Psoas muscle (tissue), 8 donors: ENCODE results near the gene EDN1. TPM values are rescaled to one million over a fixed set of nuclear protein-coding genes. Genes with fewer than 3 reads are reported as not detected.

ENCODE experiments used
- ATAC-seq, 4 donors: fragments of 200-7000 bp; cut with Tn5 transposase; one replicate each; pipeline ENCODE4 v1.9.1; 2020; ENCODE audit warnings: moderate library complexity in 3 of 4, mild to moderate bottlenecking in 2 of 4
- DNase-seq, 2 donors: peaks; one replicate each; pipeline ENCODE4 v3.0.0-alpha.2; 2020
- H3K27ac ChIP-seq: fragments of 200-600 bp; one replicate; pipeline ENCODE4 v1.8.0; 2022
- H3K27me3 ChIP-seq, 3 donors: fragments of 200-600 bp in 1 of 3; one replicate each; pipeline versions ENCODE4 v1.6.1 to v1.8.0; 2013 to 2022; ENCODE audit warnings: low read length in 2 of 3, mild to moderate bottlenecking in 2 of 3, moderate library complexity in 1 of 3; ENCODE audit not compliant: insufficient read depth in 3 of 3
- H3K36me3 ChIP-seq, 2 donors: fragments of 200-600 bp in 1 of 2; one replicate each; pipeline versions ENCODE4 v1.6.1 to v1.8.0; 2013 to 2022; ENCODE audit warnings: low read depth in 1 of 2, mild to moderate bottlenecking in 1 of 2, moderate library complexity in 1 of 2; ENCODE audit not compliant: insufficient read depth in 1 of 2
- H3K4me1 ChIP-seq: fragments of 200-600 bp; one replicate; pipeline ENCODE4 v1.8.0; 2022
- H3K4me3 ChIP-seq: fragments of 200-600 bp; one replicate; pipeline ENCODE4 v1.8.0; 2022; ENCODE audit warnings: mild to moderate bottlenecking
- H3K9me3 ChIP-seq: fragments of 200-600 bp; one replicate; pipeline ENCODE4 v1.8.0; 2022
- CTCF ChIP-seq: fragments of 200-600 bp; IDR thresholded peaks from one replicate; pipeline ENCODE4 v1.8.0; 2022; ENCODE audit warnings: antibody characterized with exemption
- WGBS, 3 donors: extraction: QIAGEN DNeasy Blood & Tissue Kit; methylation state at CpG; one replicate each; pipeline versions ENCODE4 v1.1.6 to v1.1.7; 2013; 5-methylcytosine and 5-hydroxymethylcytosine counted together
- intact Hi-C, 2 donors: fragments of 100-400 bp; cut with DNase I; formaldehyde crosslinking; loops; one replicate each; pipeline versions ENCODE4 v1.11.0 to v1.14.2; 2022
- polyA plus RNA-seq, 3 donors: library from polyadenylated mRNA; stranded (reverse); fragments of 200-250 nt; gene quantifications; one replicate each; pipeline ENCODE4 v1.2.3, GENCODE V29; 2013
- total RNA-seq, 4 donors: library from RNA; stranded (reverse); fragmentation: NEBNext Ultra II Directional in 2 of 4; extraction: Animal tissue kit (Norgen Biotek cat#: 25700) in 2 of 4; gene quantifications; one replicate each; pipeline versions ENCODE4 v1.2.1 to v1.2.4, GENCODE V29; 2021 to 2023
- donor health status: healthy with polysubstance abuse.
- donor health status: DM: no; HTN: no; CAD: no; lungs with moderate emphysema.
- donor health status: Bipolar disorder and iron deficiency.
- donor health status: healthy.
- donor health status: DM: yes; HTN: yes; CAD: no.
- donor health status: DM: no; HTN: no; CAD: no.
- donor health status: DM: no; HTN: no; CAD: no.
- donor health status: DM: yes; HTN: yes; CAD: no.

The EDN1 gene
- total and polyA plus RNA-seq, 7 donors: 0.68 to 3.7 (median 2.0) TPM

GRCh38 chr6:12297363-12298016, 7.3 kb downstream of the EDN1 start:
- no peak for TF ChIP-seq CTCF
- intact Hi-C loops: loop anchor here in 1 of 2 donors (10.0 kb wide), 1 partner anchor 307 kb away; no protein-coding TSS in a partner anchor
- H3K36me3 ChIP-seq: no peaks in the 10 kb centered on the region
- H3K27ac ChIP-seq: no peak overlapping the region
- H3K4me1 ChIP-seq: no peaks in the 10 kb centered on the region
- H3K9me3 ChIP-seq: no peaks in the 10 kb centered on the region
- no peak for DNase-seq
- ATAC-seq: no peak
- peaks cover 0 to 6% (median 2%) of the 10 kb centered on the region in 3 donors for H3K27me3 ChIP-seq
- WGBS, 3 donors: 80 to 88% (median 83%) methylated on average over 3 of the region's 3 CpGs
- H3K4me3 ChIP-seq: no peak overlapping the region

DNA sequence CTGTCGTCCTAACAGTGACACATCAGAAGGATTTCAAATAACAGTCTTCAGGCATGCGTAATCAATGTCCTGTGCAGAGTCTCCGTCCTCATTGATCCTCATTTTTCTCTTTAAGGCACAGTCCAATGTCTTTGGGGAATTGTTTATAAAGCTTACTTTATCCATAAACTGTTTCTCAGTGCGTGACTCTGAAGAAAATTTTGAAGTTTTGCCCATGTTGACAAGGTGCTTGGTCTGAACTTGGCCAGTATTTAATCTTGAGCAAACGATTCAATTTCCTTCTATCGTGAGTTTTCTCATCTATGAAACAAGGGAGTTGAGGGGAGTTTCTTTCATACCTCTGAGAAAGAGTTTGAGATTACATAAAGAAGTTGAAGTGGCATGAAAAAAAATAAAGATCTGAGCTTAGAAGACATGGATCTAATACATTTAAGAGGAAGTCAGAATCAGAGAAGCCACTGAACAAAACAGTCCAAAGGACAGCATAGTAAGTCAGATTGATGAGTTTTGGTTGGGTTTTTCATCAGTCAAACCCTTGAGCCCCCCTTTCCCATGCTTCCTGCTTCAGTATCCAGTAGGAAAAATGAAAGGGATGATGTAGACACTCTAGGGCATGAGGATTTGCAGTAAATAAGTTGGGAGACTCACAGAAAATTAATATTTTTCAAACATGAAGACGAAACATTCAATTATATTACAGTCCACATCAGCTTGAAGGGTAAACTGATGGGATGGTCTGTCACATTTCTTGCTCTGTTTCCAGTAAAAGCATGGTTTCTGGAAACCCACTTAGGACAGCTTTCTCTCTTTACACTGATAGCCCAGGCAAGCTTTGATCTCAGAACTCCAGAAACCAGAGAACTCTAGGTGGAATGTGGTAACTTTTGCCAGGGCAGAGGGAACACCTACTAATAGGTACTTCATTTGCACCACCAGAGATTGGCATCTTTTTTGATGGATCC, 8.1 kb downstream of the EDN1 start:
- Histone ChIP-seq H3K27me3 (no peaks in the 10 kb centered on the region), H3K9me3 (no peaks in the 10 kb centered on the region), H3K27ac (no peak overlapping the region), H3K36me3 (no peaks in the 10 kb centered on the region), H3K4me3 (no peak overlapping the region), H3K4me1 (no peaks in the 10 kb centered on the region)
- no peak for TF ChIP-seq CTCF
- intact Hi-C loops: loop anchor here in 1 of 2 donors (10.0 kb wide), 1 partner anchor 307 kb away; no protein-coding TSS in a partner anchor
- 82 to 85% (median 84%) methylated on average over 7 of the region's 7 CpGs for WGBS, 3 donors
- ATAC-seq: no peak
- DNase-seq: no peak

- WGBS, 3 donors: 46 to 61% (median 48%) methylated on average over 1 of the region's 1 CpG
- intact Hi-C loops: loop anchor here in 1 of 2 donors (10.0 kb wide), 1 partner anchor 306 kb away; no protein-coding TSS in a partner anchor
- Histone ChIP-seq H3K9me3 (no peaks in the 10 kb centered on the region), H3K4me3 (no peak overlapping the region), H3K27me3 (no peaks in the 10 kb centered on the region), H3K4me1 (no peaks in the 10 kb centered on the region), H3K27ac (no peak overlapping the region), H3K36me3 (no peaks in the 10 kb centered on the region)
- no peak for ATAC-seq
- DNase-seq: no peak
- TF ChIP-seq CTCF: no peak
Observed at GRCh38 chr6:12298995-12299394, 8.8 kb downstream of the EDN1 start.

- no peak for ATAC-seq
- intact Hi-C loops: no loop called here
- no peak for TF ChIP-seq CTCF
Observed at GRCh38 chr6:12301018-12301417, 10.9 kb downstream of the EDN1 start.

More at GRCh38 chr6:12301018-12301417, 10.9 kb downstream of the EDN1 start:
- Histone ChIP-seq H3K4me3 (no peak overlapping the region), H3K36me3 (no peaks in the 10 kb centered on the region), H3K27ac (no peak overlapping the region), H3K27me3 (no peaks in the 10 kb centered on the region), H3K4me1 (no peaks in the 10 kb centered on the region), H3K9me3 (no peaks in the 10 kb centered on the region)
- 84 to 90% (median 88%) methylated on average over 3 of the region's 3 CpGs for WGBS, 3 donors
- DNase-seq: no peak
